Small intestine (tissue), 7 donors: Measurements from ENCODE around the gene NANOS3. TPM values are rescaled to one million over a fixed set of nuclear protein-coding genes. Genes with fewer than 3 reads are reported as not detected.
A peak's percentile ranks its signal among the peaks of the same experiment; 100 is the strongest.

Experiments
- DNase-seq, 2 donors: peaks; one replicate each; pipeline versions ENCODE4 v3.0.0 to v3.0.0-alpha.2; 2013
- FAIRE-seq: peaks from 2 replicates; lab custom pipeline; 2012; peaks lifted over from hg19 to GRCh38; lab: Jason Lieb, UNC
- H3K27ac ChIP-seq, 3 donors: one replicate each; pipeline ENCODE4 v1.5.1; 2013; ENCODE audit warnings: low read length in 2 of 3, mild to moderate bottlenecking in 2 of 3, control low read depth in 1 of 3, inconsistent platforms in 1 of 3, low read depth in 1 of 3, moderate library complexity in 1 of 3
- H3K27me3 ChIP-seq, 3 donors: one replicate each; pipeline ENCODE4 v1.6.1; 2013; ENCODE audit warnings: low read length in 3 of 3, inconsistent platforms in 1 of 3; ENCODE audit not compliant: control insufficient read depth in 3 of 3, insufficient read depth in 3 of 3
- H3K36me3 ChIP-seq, 3 donors: one replicate each; pipeline ENCODE4 v1.6.1; 2013; ENCODE audit warnings: low read length in 3 of 3, inconsistent platforms in 1 of 3, low read depth in 1 of 3, mild to moderate bottlenecking in 1 of 3, moderate library complexity in 1 of 3; ENCODE audit not compliant: control insufficient read depth in 3 of 3, insufficient read depth in 2 of 3
- H3K4me1 ChIP-seq, 3 donors: one replicate each; pipeline ENCODE4 v1.6.1; 2013; ENCODE audit warnings: low read length in 2 of 3, inconsistent platforms in 1 of 3, low read depth in 1 of 3, mild to moderate bottlenecking in 1 of 3, moderate library complexity in 1 of 3; ENCODE audit not compliant: control insufficient read depth in 3 of 3, insufficient read depth in 2 of 3
- H3K4me3 ChIP-seq, 3 donors: one replicate each; pipeline ENCODE4 v1.5.1; 2013; ENCODE audit warnings: low read length in 3 of 3, control low read depth in 1 of 3, inconsistent platforms in 1 of 3, low read depth in 1 of 3, mild to moderate bottlenecking in 1 of 3, moderate library complexity in 1 of 3
- H3K9me3 ChIP-seq, 2 donors: one replicate each; pipeline ENCODE4 v1.6.1; 2013; ENCODE audit warnings: low read depth in 1 of 2, low read length in 1 of 2; ENCODE audit not compliant: control insufficient read depth in 2 of 2, insufficient read depth in 1 of 2
- WGBS, 3 donors: extraction: QIAGEN DNeasy Blood & Tissue Kit; methylation state at CpG; one replicate each; pipeline ENCODE4 v1.1.7; 2013; 5-methylcytosine and 5-hydroxymethylcytosine counted together
- polyA plus RNA-seq, 4 donors: library from polyadenylated mRNA; stranded (reverse) in 3 of 4; unstranded in 1 of 4; fragments of 200-250 nt in 3 of 4; fragments of 120-200 nt in 1 of 4; gene quantifications; one replicate each; pipeline versions ENCODE4 v1.2.1 to v1.2.3, GENCODE V29; 2013
- donor health status: healthy with polysubstance abuse.
- donor health status: control.
- donor health status: control.
- donor health status: Bipolar disorder and iron deficiency.
- donor health status: healthy.

NANOS3 gene
- polyA plus RNA-seq, 4 donors = 0.45 to 1.0 TPM; not detected in 2

DNA sequence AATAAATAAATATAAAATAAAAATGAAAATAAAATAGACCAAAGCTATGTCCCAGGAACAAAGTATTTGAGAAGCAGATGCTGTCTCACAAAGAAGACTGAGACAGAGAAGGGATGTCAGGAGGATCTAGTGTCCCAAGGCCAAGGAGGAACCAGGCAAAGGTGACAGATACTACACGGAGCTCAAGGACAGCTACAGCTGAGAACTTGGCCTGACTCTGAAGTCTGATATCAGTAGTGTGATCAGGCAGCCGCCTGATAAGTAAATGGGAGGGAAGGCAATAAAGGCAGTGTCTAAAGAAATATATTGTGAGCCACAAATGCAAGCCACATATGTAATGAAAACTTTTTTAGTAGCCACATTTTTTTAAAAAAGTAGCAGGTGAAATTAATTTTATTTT, 20.4 kb upstream of the NANOS3 start:
- DNase-seq (peak; percentile 59 to 81), FAIRE-seq (no peak)
- H3K27ac ChIP-seq = peak overlapping the region in 1 of 3 donors; percentile 66
- H3K9me3 ChIP-seq = peaks cover 0 to 3% of the 10 kb centered on the region in 2 donors
- H3K27me3 ChIP-seq = no peaks in the 10 kb centered on the region
- H3K4me1 ChIP-seq = peaks cover 0 to 17% (median 3%) of the 10 kb centered on the region in 3 donors
- H3K4me3 ChIP-seq = no peak overlapping the region
- H3K36me3 ChIP-seq = no peaks in the 10 kb centered on the region
- 19 to 59% (median 24%) methylated on average over 2 of the region's 2 CpGs for WGBS, 3 donors

DNA sequence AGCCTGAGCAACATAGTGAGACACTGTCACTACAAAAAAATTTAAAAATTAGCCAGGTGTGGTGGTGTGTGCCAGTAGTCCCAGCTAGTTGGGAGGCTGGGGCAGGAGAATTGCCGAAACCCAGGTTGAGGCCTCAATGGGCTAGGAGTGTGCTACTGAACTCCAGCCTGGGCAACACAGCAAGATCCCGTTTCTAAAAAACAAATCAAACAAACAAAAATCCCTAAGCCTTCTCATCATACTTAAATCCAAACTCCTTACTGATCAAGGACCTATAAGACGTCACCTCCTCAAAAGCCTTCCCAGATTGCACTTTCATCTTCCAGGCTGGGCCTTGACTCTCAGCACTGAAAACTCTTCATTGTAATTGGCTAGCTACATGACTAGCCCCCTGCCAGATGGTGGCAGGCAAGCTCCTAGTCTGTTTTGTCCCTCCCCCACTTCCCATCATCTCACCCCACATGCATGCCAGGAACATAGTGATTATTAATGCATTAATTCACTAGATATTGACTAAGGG, 17.5 kb upstream of the NANOS3 start:
- Histone ChIP-seq H3K27ac (no peak overlapping the region), H3K4me1 (peaks cover 0 to 25% (median 3%) of the 10 kb centered on the region in 3 donors), H3K4me3 (no peak overlapping the region), H3K9me3 (peaks cover 0 to under 1% of the 10 kb centered on the region in 2 donors), H3K27me3 (peaks cover 0 to under 1% (median 0%) of the 10 kb centered on the region in 3 donors), H3K36me3 (no peaks in the 10 kb centered on the region)
- 91 to 100% (median 94%) methylated on average over 3 of the region's 3 CpGs for WGBS, 3 donors
- FAIRE-seq (no peak), DNase-seq (no peak)

DNA sequence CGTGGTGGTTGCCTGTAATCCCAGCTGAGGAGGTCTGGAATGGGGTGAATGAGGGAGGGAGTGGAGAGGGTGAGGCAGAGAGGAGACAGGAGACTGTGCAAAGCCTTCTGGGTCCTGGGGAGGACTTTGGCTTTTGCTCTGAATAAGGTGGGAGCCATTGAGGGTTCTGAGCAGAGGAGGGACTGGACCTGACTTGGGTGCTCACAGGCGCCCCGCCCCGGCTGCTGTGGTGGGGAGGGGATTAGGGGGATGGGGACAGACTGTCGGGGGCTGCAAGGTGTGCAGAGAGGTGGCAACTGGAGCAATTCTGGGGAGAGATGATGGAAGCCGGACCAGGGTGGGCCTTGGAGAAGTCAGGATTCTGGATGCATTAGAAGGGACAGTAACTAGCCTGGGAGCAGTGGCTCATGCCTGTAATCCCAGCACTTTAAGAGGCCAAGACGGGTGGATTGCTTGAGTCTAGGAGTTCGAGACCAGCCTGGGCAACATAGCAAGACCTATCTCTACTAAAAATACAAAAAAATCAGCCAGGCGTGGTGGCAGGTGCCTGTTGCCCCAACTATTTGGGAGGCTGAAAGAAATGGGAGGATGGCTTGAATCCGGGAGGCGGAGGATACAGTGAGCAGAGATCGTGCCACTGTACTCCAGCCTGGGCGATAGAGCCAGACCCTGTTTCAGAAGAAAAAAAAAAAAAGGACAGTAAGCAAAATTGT, 16.1 kb upstream of the NANOS3 start:
- 75 to 84% (median 83%) methylated on average over 13 of the region's 13 CpGs for whole genome bisulfite sequencing, 3 donors
- no peaks in the 10 kb centered on the region for H3K36me3 ChIP-seq
- H3K4me1 ChIP-seq = peaks cover 0 to 28% (median 0%) of the 10 kb centered on the region in 3 donors
- H3K9me3 ChIP-seq = no peaks in the 10 kb centered on the region
- FAIRE-seq = no peak
- DNase-seq = peak in 1 of 2 donors; percentile 14
- H3K4me3 ChIP-seq = no peak overlapping the region
- peak overlapping the region in 2 of 3 donors; percentile 82 to 99 for H3K27ac ChIP-seq
- H3K27me3 ChIP-seq = peaks cover 0 to 5% (median 0%) of the 10 kb centered on the region in 3 donors

DNA sequence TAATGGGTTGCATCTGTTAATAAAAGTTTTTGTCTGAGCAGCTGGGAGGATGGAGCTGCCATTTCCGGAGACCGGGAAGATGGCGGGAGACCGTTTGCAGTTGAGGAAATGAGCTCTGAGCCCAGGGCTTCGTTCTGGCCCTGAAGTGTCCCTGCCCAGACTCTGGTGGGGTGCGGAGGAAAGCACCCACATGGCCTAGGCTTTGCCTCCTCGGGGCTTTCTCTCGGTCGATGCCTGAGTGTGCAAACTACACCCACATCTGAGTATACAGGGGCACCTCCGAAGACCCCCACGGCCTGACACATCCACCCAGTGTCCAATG, 15.6 kb upstream of the NANOS3 start:
- peaks cover 0 to 31% (median 0%) of the 10 kb centered on the region in 3 donors for H3K4me1 ChIP-seq
- peak overlapping the region; percentile 62 to 99 (median 82) for H3K27ac ChIP-seq
- WGBS, 3 donors = 22 to 39% (median 32%) methylated on average over 6 to 11 of the region's 11 CpGs
- H3K36me3 ChIP-seq = no peaks in the 10 kb centered on the region
- H3K27me3 ChIP-seq = peaks cover 0 to 9% (median under 1%) of the 10 kb centered on the region in 3 donors
- H3K9me3 ChIP-seq = no peaks in the 10 kb centered on the region
- peak overlapping the region in 2 of 3 donors; percentile 40 to 45 for H3K4me3 ChIP-seq
- DNase-seq (no peak), FAIRE-seq (no peak)

DNA sequence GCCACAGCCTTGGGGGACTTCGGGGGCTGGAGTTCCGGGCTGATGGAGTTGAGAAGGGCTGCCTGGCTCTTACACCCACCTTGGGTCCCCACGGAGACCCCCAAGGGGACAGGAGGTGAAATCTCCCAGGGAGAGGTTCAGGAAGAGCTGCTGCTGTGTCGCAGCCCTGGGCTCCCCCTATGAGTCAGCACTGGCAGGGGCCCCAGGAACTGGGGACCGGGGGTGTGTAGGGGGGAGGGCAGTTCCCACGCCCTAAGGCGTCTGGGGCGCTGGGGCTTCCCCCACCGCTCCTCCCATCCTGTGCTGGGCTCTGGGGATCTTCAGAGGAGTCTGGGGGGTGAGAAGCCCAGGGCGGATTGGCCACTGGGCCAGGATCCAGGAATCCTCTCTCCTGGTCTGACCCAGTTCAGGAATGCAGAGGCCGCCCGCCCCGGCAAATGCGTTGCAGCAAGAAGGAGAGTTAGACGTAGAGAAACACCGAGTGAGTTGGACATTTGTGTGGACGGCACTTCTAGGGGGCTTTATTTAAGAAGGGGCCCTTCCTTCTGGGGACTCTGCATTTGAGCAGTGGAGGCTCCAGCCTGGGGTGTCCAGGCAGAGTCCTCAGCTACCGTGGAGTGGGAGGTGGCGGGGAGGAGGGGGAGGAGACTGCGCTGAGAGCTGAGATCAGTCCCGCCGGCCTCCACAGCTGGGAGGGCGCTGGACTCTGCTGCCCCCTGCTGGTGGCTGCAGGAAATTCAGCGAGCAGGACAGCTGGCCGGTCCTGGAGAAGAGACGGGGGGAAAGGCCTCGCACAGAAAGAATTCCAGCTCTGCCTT, 15.0 kb upstream of the NANOS3 start:
- peak; percentile 87 to 97 for DNase-seq
- Histone ChIP-seq H3K27ac (peak overlapping the region; percentile 62 to 99 (median 82)), H3K4me1 (peaks cover 0 to 27% (median 0%) of the 10 kb centered on the region in 3 donors), H3K9me3 (no peaks in the 10 kb centered on the region), H3K27me3 (peaks cover 0 to 9% (median 2%) of the 10 kb centered on the region in 3 donors), H3K36me3 (no peaks in the 10 kb centered on the region), H3K4me3 (peak overlapping the region; percentile 12 to 45 (median 40))
- WGBS, 3 donors = 0 to 1% (median 1%) methylated on average over 25 to 27 of the region's 27 CpGs
- no peak for FAIRE-seq

DNA sequence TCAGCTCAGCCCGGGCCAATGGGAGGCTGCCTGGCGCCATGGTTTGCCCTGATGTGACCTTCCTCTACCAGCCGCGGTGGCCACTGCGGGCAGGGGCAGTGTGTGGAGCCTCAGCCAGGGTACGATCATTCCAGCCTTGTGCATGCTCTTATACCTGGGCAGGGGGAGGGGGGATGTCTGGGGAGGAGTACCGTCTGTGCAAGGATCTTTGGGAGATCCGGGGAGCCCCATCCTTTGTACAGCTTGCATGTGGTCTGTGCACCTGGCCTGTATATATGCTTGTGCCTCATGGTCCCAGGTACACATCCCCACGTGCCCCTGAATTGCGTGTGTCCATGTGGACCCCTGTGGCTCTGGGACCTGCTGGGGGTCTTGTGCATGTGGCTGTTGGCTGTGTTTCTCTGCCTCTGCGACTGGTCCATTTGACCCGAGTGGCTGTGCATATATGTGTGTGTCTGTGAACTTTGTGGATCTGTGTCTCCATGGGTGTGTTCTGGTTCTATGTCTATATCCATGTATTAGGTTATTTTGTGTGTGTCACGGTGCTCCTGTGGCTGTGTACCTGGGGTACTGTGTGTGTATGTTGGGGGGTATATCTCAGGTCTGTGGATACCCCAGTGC, 12.8 kb upstream of the NANOS3 start:
- no peak overlapping the region for H3K4me3 ChIP-seq
- peak overlapping the region in 2 of 3 donors; percentile 3 to 4 for H3K27ac ChIP-seq
- FAIRE-seq (no peak), DNase-seq (peak in 1 of 2 donors; percentile 57)
- peaks cover 0 to 9% (median 2%) of the 10 kb centered on the region in 3 donors for H3K27me3 ChIP-seq
- H3K9me3 ChIP-seq = no peaks in the 10 kb centered on the region
- H3K36me3 ChIP-seq = peaks cover 0 to under 1% (median 0%) of the 10 kb centered on the region in 3 donors
- H3K4me1 ChIP-seq = peaks cover 0 to 27% (median 0%) of the 10 kb centered on the region in 3 donors
- 18 to 29% (median 26%) methylated on average over 13 of the region's 13 CpGs for WGBS, 3 donors

DNA sequence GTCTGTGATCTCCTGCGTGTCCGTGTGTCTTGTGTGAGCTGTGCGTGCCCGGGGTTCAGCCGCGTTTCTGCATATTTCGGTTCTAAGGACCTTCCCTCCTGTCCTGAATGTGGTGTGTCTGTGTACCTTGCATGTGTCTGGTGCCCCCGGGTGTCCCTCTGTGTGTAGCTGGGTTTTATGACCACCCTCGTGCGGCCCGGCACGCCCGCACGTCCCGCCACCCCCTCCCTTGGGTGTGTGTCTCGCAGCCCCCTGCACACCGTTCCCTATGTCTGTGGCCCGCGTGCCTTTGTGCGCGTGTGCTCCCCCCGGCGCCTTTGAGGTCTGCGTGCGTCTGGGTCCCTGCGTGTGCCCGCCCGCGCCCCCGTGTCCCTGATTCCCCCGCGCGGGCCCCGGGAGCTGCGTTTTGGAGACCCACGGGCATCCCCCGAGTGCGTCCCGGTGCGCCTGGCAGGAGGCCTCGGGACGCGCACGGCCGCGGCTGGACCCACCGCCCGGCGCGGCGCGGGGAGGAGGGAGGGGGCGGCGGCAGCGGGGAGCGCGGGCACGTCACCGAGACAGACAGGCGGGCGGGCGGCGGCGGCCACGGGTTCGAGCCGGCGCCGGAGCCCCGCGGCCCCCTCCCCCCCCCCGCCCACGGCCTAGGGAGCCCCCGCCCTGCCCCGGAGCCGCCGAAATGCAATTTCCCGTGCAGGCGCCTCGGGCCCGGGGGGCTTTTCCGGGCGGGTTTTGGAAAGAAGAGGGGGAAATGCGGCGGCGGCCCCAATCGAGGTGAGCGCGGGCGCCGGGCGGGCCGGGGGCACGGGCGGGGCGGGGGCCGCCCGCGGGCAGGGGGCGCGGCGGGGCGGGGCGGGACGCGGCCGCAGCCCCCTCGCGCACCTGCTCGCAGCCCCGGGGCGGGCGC, 12.0 kb upstream of the NANOS3 start:
- Histone ChIP-seq H3K9me3 (no peaks in the 10 kb centered on the region), H3K27me3 (peaks cover 0 to 9% (median 2%) of the 10 kb centered on the region in 3 donors), H3K36me3 (peaks cover 0 to 3% (median 0%) of the 10 kb centered on the region in 3 donors), H3K27ac (peak overlapping the region in 1 of 3 donors; percentile 4), H3K4me1 (peaks cover 0 to 27% (median 0%) of the 10 kb centered on the region in 3 donors), H3K4me3 (peak overlapping the region in 2 of 3 donors; percentile 45 to 61)
- no peak for FAIRE-seq
- DNase-seq = peak in 1 of 2 donors; percentile 65
- 3 to 6% (median 5%) methylated on average over 23 to 106 of the region's 113 CpGs for WGBS, 3 donors
